GM21447 (cell line): ENCODE measurements around the gene ARHGAP18.

Source experiments
- ATAC-seq: cut with Tn5 transposase; IDR thresholded peaks from one replicate; pipeline ENCODE4 v1.9.1; 2021; ENCODE audit not compliant: unreplicated experiment

The ARHGAP18 gene

GRCh38 chr6:129671442-129672340 is 38.3 kb downstream of the ARHGAP18 start:
- peak; percentile 83 for ATAC-seq

GRCh38 chr6:129670634-129671033 is 39.3 kb downstream of the ARHGAP18 start:
- no peak for ATAC-seq

- ATAC-seq, result no peak
Observed at GRCh38 chr6:129667621-129668020, 42.4 kb downstream of the ARHGAP18 start.

GRCh38 chr6:129667034-129667433 is 42.9 kb downstream of the ARHGAP18 start:
- ATAC-seq, result no peak

GRCh38 chr6:129665555-129665954 is 44.4 kb downstream of the ARHGAP18 start:
- ATAC-seq, result no peak

- ATAC-seq, result no peak
Observed at GRCh38 chr6:129663531-129663930, 46.4 kb downstream of the ARHGAP18 start.

GRCh38 chr6:129662980-129663431 is 47.0 kb downstream of the ARHGAP18 start:
- ATAC-seq, result peak; percentile 48

GRCh38 chr6:129662406-129662766 is 47.6 kb downstream of the ARHGAP18 start:
- ATAC-seq, result peak; percentile 66

- ATAC-seq, result peak; percentile 13
Observed at GRCh38 chr6:129661536-129662405, 48.2 kb downstream of the ARHGAP18 start.

- ATAC-seq, result no peak
Observed at GRCh38 chr6:129660346-129660676, 49.7 kb downstream of the ARHGAP18 start.

GRCh38 chr6:129659590-129660345 is 50.2 kb downstream of the ARHGAP18 start:
- no peak for ATAC-seq

- ATAC-seq, result no peak
Observed at GRCh38 chr6:129659167-129659566, 50.8 kb downstream of the ARHGAP18 start.

- ATAC-seq, result no peak
Observed at GRCh38 chr6:129657483-129657882, 52.5 kb downstream of the ARHGAP18 start.

- no peak for ATAC-seq
Observed at GRCh38 chr6:129655334-129655733, 54.6 kb downstream of the ARHGAP18 start.

- ATAC-seq, result no peak
Observed at GRCh38 chr6:129653746-129654145, 56.2 kb downstream of the ARHGAP18 start.

- ATAC-seq, result no peak
Observed at GRCh38 chr6:129653229-129653628, 56.7 kb downstream of the ARHGAP18 start.

- ATAC-seq, result no peak
Observed at GRCh38 chr6:129651291-129651691, 58.7 kb downstream of the ARHGAP18 start.

- ATAC-seq, result no peak
Observed at GRCh38 chr6:129648819-129649491, 61.0 kb downstream of the ARHGAP18 start.

GRCh38 chr6:129647044-129647443 is 62.9 kb downstream of the ARHGAP18 start:
- peak; percentile 29 for ATAC-seq

GRCh38 chr6:129646642-129647041 is 63.3 kb downstream of the ARHGAP18 start:
- peak; percentile 74 for ATAC-seq
